Fibroblast of lung (primary cell): ENCODE measurements around the gene MUSTN1. TPM values are rescaled to one million over a fixed set of nuclear protein-coding genes. Genes with fewer than 3 reads are reported as not detected.

ENCODE experiments used
- DNase-seq, 2 donors: peaks; one replicate each; pipeline versions ENCODE4 v3.0.0 to v3.0.0-alpha.2; 2010; ENCODE audit warnings: low read depth in 2 of 2
- H2AFZ ChIP-seq: 2 replicates; pipeline ENCODE4 v1.5.1; 2012; ENCODE audit warnings: low read length, control low read depth, inconsistent platforms
- H3K27ac ChIP-seq: 2 replicates; pipeline ENCODE4 v1.5.1; 2011; ENCODE audit warnings: low read length, control low read depth; ENCODE audit not compliant: insufficient read depth
- H3K27me3 ChIP-seq: 2 replicates; pipeline ENCODE4 v1.5.1; 2011; ENCODE audit warnings: mild to moderate bottlenecking, low read length; ENCODE audit not compliant: control insufficient read depth, insufficient read depth
- H3K36me3 ChIP-seq: 2 replicates; pipeline ENCODE4 v1.5.1; 2011; ENCODE audit warnings: low read length; ENCODE audit not compliant: control insufficient read depth, insufficient read depth
- H3K4me1 ChIP-seq: 2 replicates; pipeline ENCODE4 v1.5.1; 2011; ENCODE audit warnings: low read length; ENCODE audit not compliant: control insufficient read depth, insufficient read depth; ENCODE audit errors: extremely low read depth
- H3K4me2 ChIP-seq: 2 replicates; pipeline ENCODE4 v1.5.1; 2011; ENCODE audit warnings: low read length, control low read depth; ENCODE audit not compliant: insufficient read depth; ENCODE audit errors: extremely low read depth
- H3K4me3 ChIP-seq, 4 experiments: fragments of 200-600 bp in 1 of 4; sonication (generic) in 1 of 4; replicated peaks in 1 of 4; 2 replicates each; pipeline ENCODE4 v1.5.1; 2011 to 2016; ENCODE audit warnings: low read length in 4 of 4, low read depth in 3 of 4, mild to moderate bottlenecking in 3 of 4, control low read depth in 2 of 4, inconsistent platforms in 1 of 4, mixed read lengths in 1 of 4; ENCODE audit not compliant: insufficient read depth in 1 of 4; ENCODE audit errors: control extremely low read depth in 1 of 4
- H3K79me2 ChIP-seq: 2 replicates; pipeline ENCODE4 v1.5.1; 2012; ENCODE audit warnings: mild to moderate bottlenecking, low read length, inconsistent platforms; ENCODE audit not compliant: control insufficient read depth, insufficient read depth
- H3K9ac ChIP-seq: 2 replicates; pipeline ENCODE4 v1.5.1; 2011; ENCODE audit warnings: mild to moderate bottlenecking, low read length, control low read depth; ENCODE audit not compliant: insufficient read depth
- H3K9me3 ChIP-seq: 2 replicates; pipeline ENCODE4 v1.5.1; 2012; ENCODE audit warnings: low read depth, low read length; ENCODE audit not compliant: control insufficient read depth, insufficient read depth
- H4K20me1 ChIP-seq: 2 replicates; pipeline ENCODE4 v1.5.1; 2011; ENCODE audit warnings: low read length; ENCODE audit not compliant: control insufficient read depth, insufficient read depth; ENCODE audit errors: extremely low read depth
- CTCF ChIP-seq, 2 donors: IDR thresholded peaks in 1 of 2; conservative IDR thresholded peaks in 1 of 2; 1 replicate in 1 of 2; 2 replicates in 1 of 2; pipeline ENCODE4 v1.5.1; 2011 to 2012; ENCODE audit warnings: low read length in 2 of 2, control low read depth in 1 of 2, inconsistent platforms in 1 of 2, low read depth in 1 of 2, mild to moderate bottlenecking in 1 of 2
- EZH2 ChIP-seq: IDR thresholded peaks from 2 replicates; pipeline ENCODE4 v1.5.1; 2012; ENCODE audit warnings: low read length, control low read depth, mild to moderate bottlenecking; ENCODE audit errors: missing control alignments
- polyA plus RNA-seq, 2 donors: library from polyadenylated mRNA; depleted of rRNA in 1 of 2; stranded (reverse) in 1 of 2; unstranded in 1 of 2; fragments of >200 nt; gene quantifications; 2 replicates each; pipeline ENCODE4 v1.2.1, GENCODE V29; 2011 to 2012; ENCODE audit warnings: missing spikeins in 1 of 2
- total RNA-seq: library from RNA; depleted of rRNA; stranded (reverse); fragments of >200 nt; gene quantifications from 2 replicates; pipeline ENCODE4 v1.2.1, GENCODE V29; 2014

The MUSTN1 gene
- total and polyA plus RNA-seq, 2 donors (not counting 1 experiment from before 2014, with no cell fraction given), result 3.2 TPM; not detected in 1

GRCh38 chr3:52835766-52836470 is 1.1 kb upstream of the MUSTN1 start:
- peaks cover 20% of the 10 kb centered on the region for H3K4me1 ChIP-seq
- H3K27ac ChIP-seq, result no peak overlapping the region
- no peak overlapping the region for H3K4me2 ChIP-seq
- H3K9me3 ChIP-seq, result no peaks in the 10 kb centered on the region
- no peak overlapping the region for H3K9ac ChIP-seq
- H3K4me3 ChIP-seq, result no peak overlapping the region
- no peaks in the 10 kb centered on the region for H3K36me3 ChIP-seq
- DNase-seq, result no peak
- H3K79me2 ChIP-seq, result no peaks in the 10 kb centered on the region
- TF ChIP-seq CTCF (conservative IDR thresholded peaks at IDR 0.05 in 1 of 2, IDR thresholded peaks at IDR 0.05 in 1 of 2; ENCODE audit: low read depth in 1 of 2, low read length in 2 of 2) (no peak), EZH2 (no peak)
- H4K20me1 ChIP-seq, result no peaks in the 10 kb centered on the region
- H2AFZ ChIP-seq, result no peak overlapping the region
- H3K27me3 ChIP-seq, result no peaks in the 10 kb centered on the region

- no peak overlapping the region for H3K4me2 ChIP-seq
- DNase-seq, result no peak
- H3K79me2 ChIP-seq, result no peaks in the 10 kb centered on the region
- no peak overlapping the region for H3K4me3 ChIP-seq
- no peaks in the 10 kb centered on the region for H4K20me1 ChIP-seq
- no peaks in the 10 kb centered on the region for H3K36me3 ChIP-seq
- H3K27ac ChIP-seq, result no peak overlapping the region
- H3K27me3 ChIP-seq, result no peaks in the 10 kb centered on the region
- H3K9me3 ChIP-seq, result no peaks in the 10 kb centered on the region
- no peak overlapping the region for H2AFZ ChIP-seq
- H3K9ac ChIP-seq, result no peak overlapping the region
- peaks cover 22% of the 10 kb centered on the region for H3K4me1 ChIP-seq
- TF ChIP-seq EZH2, result no peak
- TF ChIP-seq CTCF (conservative IDR thresholded peaks at IDR 0.05 in 1 of 2, IDR thresholded peaks at IDR 0.05 in 1 of 2; ENCODE audit: low read depth in 1 of 2, low read length in 2 of 2), result no peak
Measured at GRCh38 chr3:52833202-52833601, 1.6 kb downstream of the MUSTN1 start.

- Histone ChIP-seq H3K4me3 (no peak overlapping the region), H3K27me3 (no peaks in the 10 kb centered on the region), H2AFZ (no peak overlapping the region), H3K4me1 (peaks cover 22% of the 10 kb centered on the region), H3K79me2 (no peaks in the 10 kb centered on the region), H3K9ac (no peak overlapping the region), H3K4me2 (no peak overlapping the region), H4K20me1 (no peaks in the 10 kb centered on the region), H3K36me3 (no peaks in the 10 kb centered on the region), H3K9me3 (no peaks in the 10 kb centered on the region), H3K27ac (no peak overlapping the region)
- no peak for TF ChIP-seq EZH2
- peak; percentile 69 to 71 for DNase-seq
Measured at GRCh38 chr3:52831500-52832301, 3.1 kb downstream of the MUSTN1 start.
